ENCODE measurements around the gene POTEI.
A peak's percentile ranks its signal among the peaks of the same experiment; 100 is the strongest.
"Not testable (repeated sequence)": the region's sequence is repeated elsewhere in the genome, so short reads cannot be mapped to it uniquely, and the experiment has no call there.

POTEI gene

GRCh38 chr2:130454712-130455083, 54.4 kb downstream of the POTEI start:
- DNase-seq = not testable (repeated sequence)

- not testable (repeated sequence) for DNase-seq
These were observed 55.0 kb downstream of the POTEI start for GRCh38 chr2:130453955-130454711.

DNA sequence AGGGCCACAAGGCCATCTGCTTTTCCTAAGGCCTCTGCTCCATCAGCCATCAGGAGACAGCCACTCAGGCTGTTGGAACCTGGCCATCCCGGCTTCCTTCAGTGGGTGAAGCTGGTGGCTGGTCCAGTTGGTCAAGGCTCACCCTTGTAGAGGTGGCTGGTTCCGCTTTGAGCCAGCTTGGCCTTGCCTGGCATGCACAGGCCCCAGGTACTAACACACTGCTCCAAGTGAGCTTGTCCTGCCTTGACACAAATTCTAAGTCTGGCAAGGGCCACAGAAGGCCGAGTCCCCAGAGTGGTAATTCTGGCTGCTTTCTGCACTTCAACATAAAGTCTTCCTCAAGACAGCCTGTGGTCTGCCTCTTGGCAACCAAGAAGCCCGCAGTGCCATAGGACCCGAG, 56.2 kb downstream of the POTEI start:
- not testable (repeated sequence) for DNase-seq

DNA sequence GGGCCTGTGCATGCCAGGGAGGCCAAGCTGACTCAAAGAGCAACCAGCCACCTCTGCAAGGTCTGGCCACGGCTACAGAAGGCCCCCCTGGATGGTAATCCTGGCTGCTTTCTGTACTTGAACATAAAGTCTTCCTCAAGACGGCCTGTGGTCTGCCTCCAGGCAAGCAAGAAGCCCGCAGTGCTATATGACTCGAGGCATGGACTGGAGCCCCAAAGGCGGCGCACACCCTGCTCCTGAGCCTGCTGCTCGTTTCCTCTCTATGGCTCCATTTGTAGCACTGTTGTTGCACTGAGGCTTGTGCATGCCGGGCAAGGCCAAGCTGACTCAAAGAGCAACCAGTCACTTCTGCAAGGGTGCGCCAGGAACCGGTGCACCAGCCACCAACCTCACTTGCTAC, 57.3 kb downstream of the POTEI start:
- DNase-seq = not testable (repeated sequence)

DNA sequence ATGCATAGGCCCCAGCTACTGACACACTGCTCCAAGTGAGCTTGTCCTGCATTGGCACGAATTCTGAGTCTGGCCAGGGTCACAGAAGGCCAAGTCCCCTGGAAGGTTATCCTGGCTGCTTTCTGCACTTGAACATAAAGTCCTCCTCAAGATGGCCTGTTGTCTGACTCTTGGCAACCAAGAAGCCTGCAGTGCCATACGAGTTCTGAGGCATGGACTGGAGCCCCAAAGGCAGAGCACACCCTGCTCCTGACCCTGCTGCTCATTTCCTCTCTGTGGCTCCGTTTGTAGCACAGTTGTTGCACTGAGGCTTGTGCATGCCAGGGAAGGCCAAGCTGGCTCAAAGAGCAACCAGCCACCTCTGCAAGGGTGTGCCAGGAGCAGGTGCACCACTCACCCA, 57.9 kb downstream of the POTEI start:
- not testable (repeated sequence) for DNase-seq

DNA sequence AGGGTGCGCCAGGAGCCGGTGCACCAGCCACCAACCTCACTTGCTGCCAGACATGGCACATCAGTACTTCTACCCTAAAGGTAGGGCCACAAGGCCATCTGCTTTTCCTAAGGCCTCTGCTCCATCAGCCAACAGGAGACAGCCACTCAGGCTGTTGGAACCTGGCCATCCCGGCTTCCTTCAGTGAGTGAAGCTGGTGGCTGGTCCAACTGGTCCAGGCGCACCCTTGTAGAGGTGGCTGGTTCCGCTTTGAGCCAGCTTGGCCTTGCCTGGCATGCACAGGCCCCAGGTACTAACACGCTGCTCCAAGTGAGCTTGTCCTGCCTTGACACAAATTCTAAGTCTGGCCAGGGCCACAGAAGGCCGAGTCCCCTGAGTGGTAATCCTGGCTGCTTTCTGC, 58.8 kb downstream of the POTEI start:
- not testable (repeated sequence) for DNase-seq

- peak; percentile 51 for DNase-seq
These were observed 81.5 kb downstream of the POTEI start for GRCh38 chr2:130427631-130428030.

- not testable (repeated sequence) for DNase-seq
These were observed 90.3 kb downstream of the POTEI start for GRCh38 chr2:130418845-130419244.

DNA sequence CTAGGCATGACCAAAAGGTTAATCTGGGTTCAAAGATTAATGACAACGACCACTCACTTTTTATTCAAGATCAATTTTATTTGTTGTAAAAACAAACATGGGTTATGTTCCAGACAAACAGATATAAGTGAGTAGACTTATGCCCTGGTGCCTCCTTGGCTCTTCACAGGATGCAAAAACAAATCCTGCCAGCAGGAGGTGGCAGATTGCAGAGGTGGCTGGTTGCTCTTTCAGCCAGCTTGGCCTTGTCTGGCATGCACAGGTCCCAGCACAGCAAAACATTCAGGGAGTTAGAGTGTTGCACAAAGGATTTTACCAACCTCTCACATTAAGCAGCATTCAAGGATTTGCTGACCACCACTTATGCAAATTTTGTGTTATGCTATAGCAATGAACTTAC, 92.4 kb downstream of the POTEI start:
- DNase-seq = not testable (repeated sequence)

Data from suppressor macrophage treated with lipopolysaccharide for 4 hours (primary cell).